Measurements from ENCODE around the gene TMEM178A.

DNA sequence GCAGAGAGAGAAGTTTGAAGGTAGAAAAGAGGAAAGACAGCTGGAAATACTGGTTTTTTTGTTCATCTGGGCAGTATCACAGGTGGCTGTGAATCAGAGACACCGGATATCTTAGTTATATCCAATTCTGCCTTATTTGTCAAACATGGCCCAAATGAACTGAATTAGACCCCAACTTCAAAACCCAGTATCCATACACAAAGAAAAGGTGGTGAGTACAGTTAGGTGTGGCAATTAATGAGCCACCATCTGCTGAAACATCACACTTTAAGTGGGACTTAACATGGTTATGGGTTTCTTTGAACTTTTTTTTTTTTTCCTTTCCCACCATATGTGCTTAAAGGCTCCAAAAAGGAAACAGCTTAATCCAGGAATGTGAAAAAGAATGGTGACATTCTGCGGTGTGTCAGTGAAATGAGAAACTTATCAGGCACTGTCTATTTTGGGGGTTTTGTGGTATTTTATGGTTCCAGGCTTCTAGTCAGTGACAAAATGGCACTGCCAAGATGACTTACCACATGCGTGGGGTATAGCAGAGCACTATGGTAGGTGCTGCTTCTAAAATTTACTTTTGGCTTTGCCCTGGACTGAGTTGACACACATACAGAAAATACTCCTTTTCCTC is 5.0 kb upstream of the TMEM178A start:
- TF ChIP-seq, protein P1, sequence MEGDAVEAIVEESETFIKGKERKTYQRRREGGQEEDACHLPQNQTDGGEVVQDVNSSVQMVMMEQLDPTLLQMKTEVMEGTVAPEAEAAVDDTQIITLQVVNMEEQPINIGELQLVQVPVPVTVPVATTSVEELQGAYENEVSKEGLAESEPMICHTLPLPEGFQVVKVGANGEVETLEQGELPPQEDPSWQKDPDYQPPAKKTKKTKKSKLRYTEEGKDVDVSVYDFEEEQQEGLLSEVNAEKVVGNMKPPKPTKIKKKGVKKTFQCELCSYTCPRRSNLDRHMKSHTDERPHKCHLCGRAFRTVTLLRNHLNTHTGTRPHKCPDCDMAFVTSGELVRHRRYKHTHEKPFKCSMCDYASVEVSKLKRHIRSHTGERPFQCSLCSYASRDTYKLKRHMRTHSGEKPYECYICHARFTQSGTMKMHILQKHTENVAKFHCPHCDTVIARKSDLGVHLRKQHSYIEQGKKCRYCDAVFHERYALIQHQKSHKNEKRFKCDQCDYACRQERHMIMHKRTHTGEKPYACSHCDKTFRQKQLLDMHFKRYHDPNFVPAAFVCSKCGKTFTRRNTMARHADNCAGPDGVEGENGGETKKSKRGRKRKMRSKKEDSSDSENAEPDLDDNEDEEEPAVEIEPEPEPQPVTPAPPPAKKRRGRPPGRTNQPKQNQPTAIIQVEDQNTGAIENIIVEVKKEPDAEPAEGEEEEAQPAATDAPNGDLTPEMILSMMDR (IDR thresholded peaks at IDR 0.05) = no peak
- no peak for TF ChIP-seq POLR2A (IDR thresholded peaks at IDR 0.05)
